Stimulated activated naive CD4-positive, alpha-beta T cell (primary cell): ENCODE data around the gene PIGK.
"Not testable (repeated sequence)": the region's sequence is repeated elsewhere in the genome, so short reads cannot be mapped to it uniquely, and the experiment has no call there.

Experiments used
- DNase-seq, 6 experiments: peaks; one replicate each; lab custom pipeline; 2025; lab: John Stamatoyannopoulos, UW

PIGK gene

GRCh38 chr1:77219166-77219887 lies at the start of gene PIGK:
TSS of gene PIGK (minus strand) at chr1:77219430. CDS start at chr1:77219402, 28 bp downstream.
- DNase-seq = peak; percentile 75 to 84 (median 80)

DNA sequence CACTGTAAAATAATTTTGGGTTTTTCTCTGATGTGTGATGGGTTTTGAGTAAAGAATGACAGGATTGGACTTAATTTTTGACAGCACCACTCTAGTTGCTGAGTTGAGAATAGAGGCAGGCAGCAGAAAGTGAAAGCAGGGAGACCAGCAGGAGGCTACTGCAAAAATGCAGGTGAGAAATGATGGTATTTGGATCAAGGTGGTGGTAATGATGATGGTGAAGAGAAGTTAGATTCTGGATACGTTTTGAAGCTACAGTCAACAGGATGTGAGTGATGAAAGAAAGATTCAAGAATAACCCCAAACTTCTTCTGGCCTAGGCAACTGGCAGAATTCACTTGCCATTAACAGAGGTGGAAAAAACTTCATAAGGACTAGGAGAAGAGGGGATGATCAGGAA lies 47.8 kb upstream of the PIGK start:
- peak in 3 of 6 experiments; percentile 44 to 63 (median 50) for DNase-seq

- no peak for DNase-seq
Measured at GRCh38 chr1:77265180-77265579, 46.0 kb upstream of the PIGK start.

DNA sequence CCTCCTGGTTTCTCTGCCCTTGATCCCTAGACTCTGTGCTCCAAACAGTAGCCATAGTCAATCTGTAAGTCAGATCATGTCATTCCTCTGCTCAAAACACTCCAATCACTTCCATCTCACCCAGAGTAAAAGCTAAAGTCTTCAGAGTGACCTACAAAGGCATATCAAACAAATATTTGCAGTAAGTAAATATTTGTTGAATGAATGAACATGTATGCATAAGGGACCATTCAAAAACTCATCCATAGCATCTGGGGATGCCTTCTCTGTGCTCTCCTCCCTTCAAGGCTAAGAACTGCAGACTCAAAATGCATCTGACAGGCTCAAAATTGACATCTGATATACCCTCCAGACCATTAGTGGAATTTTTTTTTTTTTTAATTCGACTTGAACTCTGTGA lies 44.5 kb upstream of the PIGK start:
- no peak for DNase-seq

- no peak for DNase-seq
Measured at GRCh38 chr1:77253211-77253610, 34.0 kb upstream of the PIGK start.

GRCh38 chr1:77250126-77250525 lies 30.9 kb upstream of the PIGK start:
- no peak for DNase-seq

GRCh38 chr1:77245830-77246229 lies 26.6 kb upstream of the PIGK start:
- DNase-seq = no peak

DNA sequence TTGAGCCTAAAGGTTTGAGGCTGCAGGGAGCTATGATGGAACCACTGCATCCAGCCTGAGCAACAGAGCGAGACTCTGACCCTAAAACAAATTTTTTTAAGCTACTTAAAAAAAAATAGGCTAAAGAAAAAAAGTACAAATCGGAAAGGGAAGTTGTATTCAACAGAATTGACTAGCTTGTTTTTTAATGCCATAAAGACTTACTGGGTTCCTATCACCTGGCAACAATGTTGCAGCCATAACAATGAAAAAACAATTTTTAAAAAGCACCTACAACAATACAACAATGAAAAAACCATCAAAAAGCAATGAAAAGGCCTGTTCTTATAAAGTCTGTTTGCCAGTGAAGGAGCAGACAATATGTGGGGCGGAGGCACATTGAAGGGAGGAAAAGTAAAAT lies 20.1 kb upstream of the PIGK start:
- DNase-seq = no peak

GRCh38 chr1:77238462-77238861 lies 19.2 kb upstream of the PIGK start:
- no peak for DNase-seq

- DNase-seq = no peak
Measured at GRCh38 chr1:77234943-77235342, 15.7 kb upstream of the PIGK start.

DNA sequence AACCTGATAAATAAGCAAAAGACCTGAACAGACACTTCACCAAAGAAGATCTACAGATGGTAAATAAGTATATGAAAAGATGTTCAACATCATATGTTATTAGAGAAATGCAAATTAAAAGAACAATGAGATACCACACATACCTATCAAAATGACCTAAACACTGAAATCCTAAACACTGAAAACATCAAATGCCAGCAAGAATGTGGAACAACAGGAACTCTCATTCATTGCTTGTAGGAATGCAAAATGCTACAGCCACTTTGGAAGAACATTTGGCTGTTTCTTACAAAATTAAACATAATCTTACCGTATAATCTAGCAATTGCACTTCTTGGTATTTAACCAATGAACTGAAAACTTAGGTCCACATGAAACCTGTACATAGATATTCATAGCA lies 14.9 kb upstream of the PIGK start:
- DNase-seq = no peak

GRCh38 chr1:77232829-77233228 lies 13.6 kb upstream of the PIGK start:
- DNase-seq = no peak

- no peak for DNase-seq
Measured at GRCh38 chr1:77230051-77230450, 10.8 kb upstream of the PIGK start.

- DNase-seq = no peak
Measured at GRCh38 chr1:77228836-77229235, 9.6 kb upstream of the PIGK start.

- DNase-seq = no peak
Measured at GRCh38 chr1:77227381-77227780, 8.2 kb upstream of the PIGK start.

- DNase-seq = no peak
Measured at GRCh38 chr1:77222496-77222895, 3.3 kb upstream of the PIGK start.

DNA sequence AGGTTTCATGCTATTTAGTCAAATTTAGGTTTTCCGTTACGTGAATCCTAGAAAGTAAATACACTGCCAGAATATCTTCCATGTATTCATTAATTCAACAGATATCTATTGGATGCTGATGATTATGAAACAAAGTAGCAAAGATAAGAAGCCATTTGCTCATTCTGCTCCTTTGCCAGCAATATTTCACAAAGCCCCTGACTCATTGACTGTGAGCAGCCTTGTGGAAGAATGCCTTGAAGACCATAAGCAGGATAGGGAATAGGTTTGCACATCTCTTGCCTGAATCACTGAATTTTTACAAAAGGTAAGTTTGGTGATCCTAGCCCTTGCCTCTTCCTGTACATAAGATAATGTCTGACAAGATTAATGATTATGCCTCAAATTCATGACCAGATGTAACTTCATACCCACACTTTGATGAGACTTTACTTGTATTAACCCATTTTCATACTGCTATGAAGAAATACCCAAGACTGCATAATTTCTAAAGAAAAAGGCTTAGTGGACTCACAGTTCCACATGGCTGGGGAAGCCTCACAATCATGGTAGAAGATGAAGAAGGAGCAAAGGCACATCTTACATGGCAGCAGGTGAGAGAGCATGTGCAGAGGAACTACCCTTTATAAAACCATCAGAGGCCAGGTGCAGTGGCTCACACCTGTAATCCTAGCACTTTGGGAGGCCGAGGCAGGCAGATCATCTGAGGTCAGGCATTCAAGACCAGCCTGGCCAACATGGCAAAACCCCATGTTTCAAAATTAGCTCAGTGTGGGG lies 1.6 kb upstream of the PIGK start:
- no peak for DNase-seq

DNA sequence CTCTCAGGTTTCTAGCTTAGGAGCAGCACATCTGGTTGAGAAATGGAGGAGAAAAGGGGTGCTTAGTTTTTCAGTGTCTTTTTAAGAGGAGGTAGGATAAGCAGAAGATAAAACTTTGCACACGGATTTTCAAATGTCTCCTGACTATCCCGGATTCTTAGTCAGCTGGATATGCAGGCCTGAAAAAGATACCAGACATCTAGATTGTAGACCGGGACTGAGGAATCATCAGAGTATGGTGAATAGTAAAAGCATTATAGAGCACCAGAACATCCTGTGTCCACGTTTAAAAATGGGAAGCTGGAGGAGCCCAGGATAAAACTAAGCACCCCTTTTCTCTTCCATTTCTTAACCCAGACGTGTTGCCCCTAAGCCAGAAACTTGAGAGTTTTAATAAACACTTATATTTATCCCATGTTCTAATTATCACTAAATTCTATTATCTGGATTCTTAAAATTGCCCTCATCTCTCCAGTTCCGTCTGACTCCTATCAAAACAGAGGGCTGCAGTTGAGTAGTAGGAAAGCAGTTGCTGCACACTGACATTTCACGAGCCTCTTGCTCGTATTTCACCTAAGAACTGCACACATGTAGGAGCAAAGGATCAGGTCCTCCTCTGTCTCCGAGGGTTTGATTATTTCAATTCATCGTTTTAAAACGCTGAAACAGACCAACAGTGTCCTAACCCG lies 609 bp downstream of the PIGK start:
- no peak for DNase-seq

DNA sequence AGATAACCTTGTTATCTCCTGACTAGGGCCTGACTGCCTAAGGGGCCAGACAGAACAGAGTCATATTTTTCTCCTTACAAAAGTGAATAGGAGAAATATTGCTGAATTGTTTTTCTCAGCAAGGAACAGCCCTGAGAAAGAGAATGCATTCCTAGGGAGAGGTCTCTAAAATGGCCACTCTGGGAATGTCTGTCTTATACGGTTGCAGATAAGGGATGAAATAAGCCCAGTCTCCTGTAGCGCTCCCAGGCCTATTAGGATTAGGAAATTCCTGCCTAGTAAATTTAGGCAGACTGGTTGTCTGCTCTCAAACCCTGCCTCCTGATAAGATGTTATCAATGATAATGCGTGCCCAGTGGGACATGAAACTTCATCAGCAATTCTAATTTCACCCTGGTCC lies 15.2 kb downstream of the PIGK start:
- DNase-seq = not testable (repeated sequence)

- no peak for DNase-seq
Measured at GRCh38 chr1:77202751-77203150, 16.5 kb downstream of the PIGK start.

DNA sequence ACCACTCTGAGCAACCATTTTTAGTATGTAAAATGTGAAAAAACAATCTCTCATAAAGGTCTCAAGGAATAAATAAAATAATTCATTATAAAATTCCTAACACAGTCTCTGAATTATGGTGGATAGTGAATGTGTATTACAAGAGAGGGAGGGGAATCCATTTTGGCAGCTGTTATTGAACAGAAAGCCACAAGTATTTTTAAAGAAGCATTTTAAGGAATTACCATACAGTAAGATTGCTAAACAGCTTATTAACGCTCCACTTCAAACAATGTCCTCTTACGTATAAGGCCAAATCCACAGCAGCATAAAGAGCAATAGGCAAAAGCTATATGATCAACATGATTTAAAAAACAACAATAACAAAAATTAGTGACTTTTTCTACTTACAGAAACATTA lies 18.4 kb downstream of the PIGK start:
- DNase-seq = no peak

DNA sequence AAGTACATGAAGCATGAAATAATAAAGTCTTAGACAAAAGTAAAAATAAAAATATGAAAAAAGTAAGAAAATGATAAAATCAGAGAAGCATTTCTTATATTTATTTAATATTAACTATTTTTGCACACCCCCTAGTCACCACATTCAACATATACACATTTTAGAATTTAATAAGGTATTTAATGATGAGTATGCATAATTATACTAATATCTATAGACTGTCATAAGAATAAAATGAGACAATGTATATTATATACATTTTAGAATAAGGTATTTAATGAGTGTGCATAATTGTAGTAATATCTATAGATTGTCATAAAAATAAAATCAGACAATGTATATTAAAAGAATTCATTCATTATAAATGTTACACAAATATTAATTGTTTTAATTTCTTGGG lies 18.9 kb downstream of the PIGK start:
- no peak for DNase-seq

DNA sequence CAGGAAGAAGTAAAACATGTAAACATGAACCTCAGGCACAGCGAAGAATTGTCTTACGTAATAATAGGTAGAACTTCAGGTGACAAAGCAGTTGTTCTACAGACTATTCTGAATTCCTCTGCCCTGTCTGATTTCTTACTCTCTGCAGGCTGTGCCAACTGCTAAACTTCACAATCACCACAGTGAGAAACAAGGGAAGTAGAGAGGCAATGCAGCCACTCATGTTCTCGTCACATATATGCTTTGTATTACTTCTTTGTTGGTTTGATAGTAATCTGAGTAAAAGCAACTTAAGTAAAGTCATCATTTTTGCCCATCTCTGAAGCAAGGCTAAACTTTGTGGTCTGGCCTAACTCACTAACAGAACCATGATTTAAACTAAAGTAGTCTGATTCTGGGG lies 21.9 kb downstream of the PIGK start:
- DNase-seq = no peak
